IMR-90 (cell line): ENCODE measurements around the gene GAGE1.
"Not testable (repeated sequence)": the region's sequence is repeated elsewhere in the genome, so short reads cannot be mapped to it uniquely, and the experiment has no call there.

Experiments used
- BHLHE40 ChIP-seq: fragments of 150-350 bp; IDR thresholded peaks from 2 replicates; pipeline ENCODE4 v1.6.1; 2016; ENCODE audit warnings: mild to moderate bottlenecking, low read depth, low read length
- CTCF ChIP-seq: conservative IDR thresholded peaks from 2 replicates; pipeline ENCODE4 v1.5.1; 2012; ENCODE audit warnings: mild to moderate bottlenecking, low read depth, low read length, improper control_type of control experiment
- ELK1 ChIP-seq: fragments of 150-350 bp; IDR thresholded peaks from 2 replicates; pipeline ENCODE4 v1.6.1; 2016; ENCODE audit warnings: low read depth, mild to moderate bottlenecking, low read length, moderate library complexity, borderline replicate concordance
- FOS ChIP-seq: fragments of 150-350 bp; IDR thresholded peaks from 2 replicates; pipeline ENCODE4 v1.6.1; 2016; ENCODE audit warnings: low read depth, low read length
- MAFK ChIP-seq: IDR thresholded peaks from 2 replicates; pipeline ENCODE4 v1.6.1; 2012; ENCODE audit warnings: low read depth, low read length, improper control_type of control experiment
- MAZ ChIP-seq: IDR thresholded peaks from 2 replicates; pipeline ENCODE4 v1.6.1; 2012; ENCODE audit warnings: low read depth, mild to moderate bottlenecking, low read length, improper control_type of control experiment, moderate library complexity, borderline replicate concordance
- MXI1 ChIP-seq: IDR thresholded peaks from 2 replicates; pipeline ENCODE4 v1.6.1; 2012; ENCODE audit warnings: low read depth, mild to moderate bottlenecking, low read length, moderate library complexity, borderline replicate concordance
- NFE2L2 ChIP-seq: fragments of 150-350 bp; IDR thresholded peaks from 2 replicates; pipeline ENCODE4 v1.6.1; 2016; ENCODE audit warnings: low read depth, mild to moderate bottlenecking, low read length
- POLR2A ChIP-seq: IDR thresholded peaks from 2 replicates; pipeline ENCODE4 v1.6.1; 2012; ENCODE audit warnings: mild to moderate bottlenecking, low read depth, low read length
- RAD21 ChIP-seq: IDR thresholded peaks from 2 replicates; pipeline ENCODE4 v1.6.1; 2012; ENCODE audit warnings: low read length, improper control_type of control experiment
- SMC3 ChIP-seq: fragments of 150-350 bp; IDR thresholded peaks from 2 replicates; pipeline ENCODE4 v1.6.1; 2016; ENCODE audit warnings: low read depth, mild to moderate bottlenecking, antibody characterized with exemption, low read length, moderate library complexity
- TF ChIP-seq, protein P1 (sequence below): fragments of 150-350 bp; IDR thresholded peaks from 2 replicates; pipeline ENCODE4 v1.6.1; 2017; ENCODE audit warnings: mild to moderate bottlenecking, antibody characterized with exemption, low read length, low read depth

GRCh38 chrX:49579649-49580048 lies 19.2 kb upstream of the GAGE1 start, which contains the start of gene GAGE12H:
- not testable (repeated sequence) for TF ChIP-seq CTCF, POLR2A, MAFK, ELK1, MAZ, RAD21, FOS, SMC3, BHLHE40, MXI1, NFE2L2
- TF ChIP-seq, protein P1, sequence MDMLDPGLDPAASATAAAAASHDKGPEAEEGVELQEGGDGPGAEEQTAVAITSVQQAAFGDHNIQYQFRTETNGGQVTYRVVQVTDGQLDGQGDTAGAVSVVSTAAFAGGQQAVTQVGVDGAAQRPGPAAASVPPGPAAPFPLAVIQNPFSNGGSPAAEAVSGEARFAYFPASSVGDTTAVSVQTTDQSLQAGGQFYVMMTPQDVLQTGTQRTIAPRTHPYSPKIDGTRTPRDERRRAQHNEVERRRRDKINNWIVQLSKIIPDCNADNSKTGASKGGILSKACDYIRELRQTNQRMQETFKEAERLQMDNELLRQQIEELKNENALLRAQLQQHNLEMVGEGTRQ = not testable (repeated sequence)
